ENCODE results near the gene SPECC1.

DNA sequence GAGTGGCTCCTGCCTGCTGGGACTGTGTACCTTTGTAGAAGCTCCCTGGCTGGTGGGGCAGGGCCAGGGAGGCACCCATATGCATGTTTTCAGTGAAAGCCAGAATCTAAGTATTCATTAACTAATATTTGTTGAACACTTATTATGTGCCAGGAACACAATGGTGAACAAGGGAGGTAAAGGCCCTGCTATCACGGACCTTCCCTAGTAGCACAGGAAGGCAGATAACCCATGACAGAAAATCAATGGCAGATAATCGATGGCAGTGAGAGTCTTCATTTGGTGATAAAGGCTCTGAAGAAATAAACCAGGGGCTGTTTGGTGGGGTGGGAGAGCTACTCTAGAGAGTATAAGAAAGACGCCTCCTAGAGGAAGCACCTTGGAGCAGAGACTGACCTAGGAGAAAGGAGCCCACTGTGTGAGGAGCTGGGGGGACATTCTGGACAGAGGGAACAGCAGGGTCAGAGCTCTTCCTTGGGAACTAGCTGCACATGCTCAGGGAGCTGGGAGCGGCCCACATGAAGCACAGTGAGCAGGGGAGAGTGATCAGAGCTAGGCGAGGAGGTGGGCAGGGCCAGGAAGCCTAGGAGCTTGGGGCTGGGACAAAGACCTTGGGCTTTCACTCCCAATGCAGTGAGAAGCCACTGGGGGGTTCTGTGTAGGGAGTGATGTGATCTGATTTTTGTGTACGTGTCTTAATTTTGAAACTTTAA, 78.5 kb downstream of the SPECC1 start:
- TF ChIP-seq YY1 (IDR thresholded peaks at IDR 0.05; ENCODE audit: insufficient read depth, insufficient read length) = no peak
- TF ChIP-seq ZNF274 (IDR thresholded peaks at IDR 0.05; ENCODE audit: low read depth, low read length) = no peak
- no peak for TF ChIP-seq SUZ12 (IDR thresholded peaks at IDR 0.05; ENCODE audit: extremely low read depth, insufficient read depth, insufficient read length)

All from NT2/D1 (cell line).